ENCODE data around the gene PIPOX.

The PIPOX gene

GRCh38 chr17:29048440-29049368, 5.8 kb downstream of the PIPOX start:
- DNase-seq (ENCODE audit: low spot score) = no peak

DNA sequence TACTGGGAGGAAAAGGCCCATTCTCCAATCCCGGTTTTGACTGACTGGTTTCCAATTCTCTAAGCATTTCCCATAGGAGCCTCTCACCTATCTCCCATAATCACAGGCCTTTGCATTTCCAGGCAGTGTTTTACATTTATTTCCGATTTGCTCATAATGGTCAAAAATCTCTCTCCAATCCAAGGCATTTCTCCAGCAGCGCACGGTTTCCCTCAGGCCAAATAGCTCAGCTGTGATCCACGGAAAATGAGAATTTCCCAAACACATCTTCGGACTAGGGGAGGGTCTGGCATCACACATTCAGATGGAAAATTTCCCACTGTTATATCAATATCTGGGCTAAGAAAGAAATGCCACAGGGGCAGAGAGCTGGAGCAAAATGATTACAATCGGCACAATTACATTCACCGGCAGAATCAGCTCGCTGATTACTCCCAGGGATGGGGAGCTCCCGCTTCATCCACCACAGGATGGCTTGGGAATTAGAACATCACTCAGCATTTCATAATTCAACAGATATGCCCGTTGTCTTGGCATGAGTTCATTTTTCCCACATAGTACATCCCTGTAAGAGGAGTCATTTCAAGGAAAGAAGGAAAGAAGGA, 6.7 kb downstream of the PIPOX start:
- DNase-seq (ENCODE audit: low spot score) = no peak

DNA sequence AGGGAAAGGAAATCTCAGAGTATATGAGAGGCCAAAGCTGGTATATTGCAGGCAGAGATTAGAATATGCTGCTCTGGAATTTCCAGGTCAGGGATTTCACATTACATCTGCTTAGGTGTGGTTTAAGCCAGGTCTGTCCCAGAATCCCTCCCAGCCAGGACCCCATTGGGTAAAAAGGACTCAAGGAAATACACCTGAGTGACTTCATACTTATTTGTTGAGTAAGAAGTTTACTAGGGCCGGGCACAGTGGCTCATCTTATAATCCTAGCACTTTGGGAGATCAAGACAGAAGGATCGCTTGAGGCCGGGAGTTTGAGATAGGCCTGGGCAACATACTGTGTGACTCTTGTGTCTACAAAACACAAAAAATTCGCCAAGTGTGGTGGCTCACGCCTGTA, 7.2 kb downstream of the PIPOX start:
- DNase-seq (ENCODE audit: low spot score) = no peak

DNA sequence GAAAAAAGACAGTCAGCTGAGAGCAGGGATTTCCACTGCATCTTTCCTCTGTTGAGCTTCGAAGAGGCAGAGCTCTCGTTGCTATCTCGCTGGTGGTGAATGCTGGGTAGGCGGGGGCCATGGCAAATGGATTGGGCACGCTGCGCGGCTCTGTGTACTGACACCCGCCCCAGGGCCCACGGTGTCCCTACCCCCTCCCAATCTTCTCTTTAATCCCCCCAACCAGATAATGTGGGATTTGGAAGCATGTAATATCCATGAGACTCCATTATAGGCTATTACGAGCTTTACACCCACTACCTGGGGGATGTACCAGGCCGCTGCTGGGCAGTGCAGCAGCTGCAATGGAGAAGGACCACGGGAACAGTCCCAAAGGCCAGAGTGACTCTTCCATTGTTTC, 8.3 kb downstream of the PIPOX start:
- DNase-seq (ENCODE audit: low spot score) = no peak

DNA sequence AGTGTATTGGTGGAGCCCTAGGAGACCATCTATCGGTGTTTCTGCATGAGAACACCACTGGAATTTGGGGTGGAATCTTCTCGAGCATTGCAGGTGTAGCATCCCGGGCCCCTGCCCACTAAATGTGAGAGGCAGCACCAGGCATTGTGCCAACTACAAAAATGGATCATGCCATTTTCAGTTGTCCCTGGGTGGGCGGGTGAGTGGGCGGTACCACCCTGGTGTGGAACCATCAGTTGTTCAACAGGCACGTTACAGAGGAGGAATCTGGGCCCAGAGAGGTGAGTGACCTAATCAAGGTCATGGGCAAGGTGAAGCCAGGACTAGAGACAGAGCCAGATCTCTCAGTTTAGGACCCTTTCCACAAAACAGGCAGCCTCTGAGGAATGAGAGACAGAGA, 8.8 kb downstream of the PIPOX start:
- no peak for DNase-seq (ENCODE audit: low spot score)

- DNase-seq (ENCODE audit: low spot score) = no peak
Measured at GRCh38 chr17:29054835-29055234, 11.9 kb downstream of the PIPOX start.

DNA sequence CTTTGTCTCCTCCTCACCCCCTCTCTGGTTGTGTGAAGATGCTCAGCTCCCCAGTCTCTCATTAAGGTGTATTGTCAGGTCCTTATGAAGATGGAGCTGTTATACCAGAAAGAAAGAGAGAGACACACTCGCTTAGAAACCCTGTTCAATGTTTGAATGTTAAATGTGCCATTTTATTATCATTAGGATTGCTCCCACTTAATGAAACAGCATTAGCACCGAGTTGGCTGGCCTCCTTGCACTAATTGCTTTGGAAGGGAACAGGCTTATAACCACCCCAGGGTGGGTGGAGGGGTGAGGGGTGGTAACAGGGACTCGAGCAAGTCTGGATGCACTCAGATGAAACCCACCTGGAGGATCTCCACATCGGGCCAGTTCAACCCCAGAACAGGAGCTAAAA, 14.4 kb downstream of the PIPOX start:
- no peak for DNase-seq (ENCODE audit: low spot score)

GRCh38 chr17:29058391-29058790, 15.4 kb downstream of the PIPOX start:
- DNase-seq (ENCODE audit: low spot score) = no peak

DNA sequence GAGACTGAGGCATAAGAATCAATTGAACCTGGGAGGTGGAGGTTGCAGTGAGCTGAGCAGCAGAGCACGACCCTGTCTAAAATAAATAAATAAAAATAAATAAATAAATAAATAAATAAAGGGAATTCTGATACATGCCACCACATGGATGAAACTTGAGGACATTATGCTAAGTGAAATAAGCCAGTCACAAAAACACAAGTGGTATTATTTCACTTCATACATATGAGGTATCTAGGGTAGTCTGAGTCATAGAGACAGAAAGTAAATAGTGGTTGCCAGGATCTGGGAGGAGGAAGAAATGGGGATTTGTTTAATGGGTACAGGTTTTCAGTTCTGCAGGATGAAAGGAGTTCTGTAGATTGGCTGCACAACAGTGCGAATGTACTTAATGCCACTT, 16.3 kb downstream of the PIPOX start:
- no peak for DNase-seq (ENCODE audit: low spot score)

GRCh38 chr17:29060475-29060874, 17.5 kb downstream of the PIPOX start:
- DNase-seq (ENCODE audit: low spot score) = no peak

- no peak for DNase-seq (ENCODE audit: low spot score)
Measured at GRCh38 chr17:29061036-29061435, 18.1 kb downstream of the PIPOX start.

DNA sequence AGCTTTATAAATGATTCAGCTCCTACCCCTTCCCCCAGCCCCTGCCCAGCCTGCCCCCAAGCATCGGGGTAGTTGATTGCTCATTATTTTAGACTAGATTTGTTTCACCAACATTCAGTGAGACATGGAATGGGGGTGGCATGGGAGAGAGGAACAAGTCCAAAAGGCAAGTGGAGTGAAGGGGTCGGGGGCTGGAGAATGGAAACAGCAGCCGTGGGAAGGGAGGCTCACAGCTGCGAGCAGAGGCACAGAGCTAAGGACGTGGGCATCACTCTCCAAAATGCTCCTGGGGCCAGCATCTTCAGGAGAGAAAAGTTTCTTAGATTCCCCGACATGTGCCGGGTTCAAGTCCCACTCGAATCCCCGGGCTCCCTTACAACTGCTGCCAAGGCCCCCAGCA, 19.3 kb downstream of the PIPOX start:
- DNase-seq (ENCODE audit: low spot score) = no peak

GRCh38 chr17:29063992-29064391, 21.1 kb downstream of the PIPOX start:
- no peak for DNase-seq (ENCODE audit: low spot score)

DNA sequence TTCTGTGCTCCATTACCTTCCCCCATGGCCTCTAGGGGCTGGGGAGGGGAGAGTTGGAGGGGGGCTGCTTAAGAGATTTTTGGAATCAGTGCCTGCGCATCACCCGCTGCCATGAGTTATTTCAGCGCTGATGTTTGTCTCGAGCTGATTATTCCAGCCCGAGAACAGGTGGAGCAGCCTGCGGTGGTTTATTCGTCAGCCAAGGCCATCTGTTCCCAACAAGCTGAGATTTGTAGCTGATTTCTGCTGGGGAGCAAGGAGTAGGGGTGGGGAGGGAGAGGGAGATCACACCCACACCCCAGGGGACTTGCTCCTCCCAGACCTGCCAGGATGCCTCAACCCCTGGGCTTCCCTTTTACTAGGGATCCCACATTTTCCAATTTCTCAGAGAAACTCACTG, 23.1 kb downstream of the PIPOX start:
- no peak for DNase-seq (ENCODE audit: low spot score)

- no peak for DNase-seq (ENCODE audit: low spot score)
Measured at GRCh38 chr17:29066606-29067005, 23.7 kb downstream of the PIPOX start.

GRCh38 chr17:29068818-29069217, 25.9 kb downstream of the PIPOX start:
- DNase-seq (ENCODE audit: low spot score) = no peak

DNA sequence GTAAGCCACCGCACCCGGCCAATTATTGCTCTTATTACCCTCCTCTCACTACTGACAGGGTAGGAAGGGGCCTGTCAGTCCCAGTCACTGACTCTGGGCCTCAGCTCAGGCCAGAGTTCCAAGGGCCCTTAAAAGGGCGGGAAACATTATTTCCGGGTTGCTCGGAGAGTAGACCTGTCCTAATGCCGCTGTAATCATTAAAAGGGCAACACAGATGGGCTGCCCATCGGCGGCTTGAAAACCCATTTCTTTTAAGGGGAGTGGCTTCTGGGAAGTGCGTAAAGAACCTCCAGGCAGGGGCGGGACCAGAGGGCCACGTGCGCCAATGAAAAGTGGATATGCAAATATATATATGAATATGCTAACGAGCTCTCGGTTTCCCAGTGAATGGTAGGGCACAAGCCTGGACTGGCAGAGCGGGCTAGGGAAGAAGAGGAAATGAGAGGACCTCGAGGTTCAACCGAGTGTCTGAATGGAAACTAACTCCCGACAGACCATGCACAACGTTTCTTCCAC, 26.6 kb downstream of the PIPOX start:
- no peak for DNase-seq (ENCODE audit: low spot score)

- no peak for DNase-seq (ENCODE audit: low spot score)
Measured at GRCh38 chr17:29070308-29070707, 27.4 kb downstream of the PIPOX start.

- DNase-seq (ENCODE audit: low spot score) = no peak
Measured at GRCh38 chr17:29070781-29071180, 27.8 kb downstream of the PIPOX start.

- DNase-seq (ENCODE audit: low spot score) = no peak
Measured at GRCh38 chr17:29071303-29071702, 28.4 kb downstream of the PIPOX start.

DNA sequence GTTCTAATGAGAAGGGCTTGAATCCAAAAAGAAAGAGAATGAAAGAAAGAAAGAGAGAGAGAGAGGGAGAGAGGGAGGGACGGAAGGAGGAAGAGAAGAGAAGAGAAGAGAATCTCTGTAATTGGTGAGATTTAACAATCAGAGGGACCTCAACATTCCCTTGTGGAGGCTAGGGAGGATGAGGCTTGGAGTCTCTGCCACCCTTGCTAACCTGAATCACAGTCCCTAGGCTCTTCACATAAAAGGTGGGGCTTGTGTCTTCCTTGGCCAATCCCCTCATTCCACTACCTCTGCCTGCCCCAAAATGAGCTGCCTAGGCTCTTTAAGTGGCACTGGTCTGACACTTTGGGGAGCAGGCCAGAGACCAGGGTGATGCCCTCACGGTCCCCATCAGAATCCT, 30.1 kb downstream of the PIPOX start:
- DNase-seq (ENCODE audit: low spot score) = no peak

DNA sequence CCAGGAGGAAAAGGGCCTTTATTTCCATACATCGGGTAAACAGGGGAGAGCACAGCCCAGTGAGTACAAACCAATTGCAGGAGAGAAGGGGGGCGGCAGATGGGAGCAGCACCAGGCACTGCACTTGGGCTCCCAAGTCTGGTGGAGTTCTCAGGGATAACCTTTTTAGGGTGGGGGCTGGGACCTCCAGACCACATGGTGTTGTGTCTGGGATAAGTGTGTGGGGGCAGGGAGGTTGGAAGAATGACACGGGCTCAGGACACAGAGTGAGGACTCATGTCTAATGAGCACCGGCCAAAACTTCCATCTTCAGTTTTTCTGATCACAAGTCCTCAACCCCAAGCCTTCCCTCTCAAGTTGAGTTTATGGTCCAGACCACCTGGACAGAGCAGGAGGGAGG, 30.6 kb downstream of the PIPOX start:
- no peak for DNase-seq (ENCODE audit: low spot score)

- no peak for DNase-seq (ENCODE audit: low spot score)
Measured at GRCh38 chr17:29074488-29074887, 31.5 kb downstream of the PIPOX start.

Measured in putamen (tissue), 1 donor.